SKM-1 (cell line): ENCODE results near the gene LOXL1.

Experiments used
- DNase-seq: peaks from one replicate; lab custom pipeline; 2025; ENCODE audit not compliant: unreplicated experiment; lab: John Stamatoyannopoulos, UW

Gene LOXL1

DNA sequence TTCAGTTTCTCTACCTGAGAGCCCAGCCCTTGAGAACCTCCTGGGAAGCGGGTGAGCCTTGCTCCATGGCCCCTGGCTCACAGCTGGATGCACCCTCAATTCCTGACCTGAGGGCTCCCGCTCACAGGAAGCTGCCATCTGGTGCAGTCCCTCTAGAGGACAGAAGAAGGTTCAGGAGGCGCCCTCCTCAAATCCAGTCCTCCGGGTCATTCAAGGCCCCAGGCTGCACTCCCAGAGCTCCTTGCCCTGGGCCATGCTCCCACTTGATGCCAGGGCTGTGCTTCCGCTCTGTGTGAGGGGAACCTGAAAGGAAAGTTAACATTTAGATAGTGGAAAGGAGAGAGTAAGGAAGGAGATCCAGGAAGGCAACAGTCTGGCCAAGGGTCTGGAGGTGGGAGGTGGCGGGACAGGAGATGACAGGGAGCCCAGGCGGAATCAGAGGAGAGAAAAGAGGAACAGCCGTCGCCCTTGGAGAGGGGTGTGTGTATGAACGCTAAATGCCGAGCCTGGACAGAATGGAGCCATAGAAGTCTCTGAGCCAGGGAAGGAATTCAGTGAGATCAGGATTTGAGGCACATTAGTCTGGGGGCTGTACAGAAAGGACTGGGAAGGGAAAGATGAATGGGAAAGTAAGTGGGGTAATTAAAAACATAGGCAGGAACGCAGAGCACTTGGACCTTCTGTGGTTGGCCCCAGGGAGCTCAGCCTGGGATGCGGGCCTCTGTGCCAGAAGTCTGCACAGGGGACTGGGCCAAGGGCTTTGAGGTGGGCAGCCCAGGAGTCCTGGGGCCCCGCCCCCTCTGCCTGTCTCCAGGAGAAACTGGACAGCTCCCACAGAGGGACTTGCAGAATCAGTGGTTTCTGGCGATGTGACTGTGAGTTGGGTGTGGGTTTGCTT, 26.8 kb upstream of the LOXL1 start:
- DNase-seq, result no peak

DNA sequence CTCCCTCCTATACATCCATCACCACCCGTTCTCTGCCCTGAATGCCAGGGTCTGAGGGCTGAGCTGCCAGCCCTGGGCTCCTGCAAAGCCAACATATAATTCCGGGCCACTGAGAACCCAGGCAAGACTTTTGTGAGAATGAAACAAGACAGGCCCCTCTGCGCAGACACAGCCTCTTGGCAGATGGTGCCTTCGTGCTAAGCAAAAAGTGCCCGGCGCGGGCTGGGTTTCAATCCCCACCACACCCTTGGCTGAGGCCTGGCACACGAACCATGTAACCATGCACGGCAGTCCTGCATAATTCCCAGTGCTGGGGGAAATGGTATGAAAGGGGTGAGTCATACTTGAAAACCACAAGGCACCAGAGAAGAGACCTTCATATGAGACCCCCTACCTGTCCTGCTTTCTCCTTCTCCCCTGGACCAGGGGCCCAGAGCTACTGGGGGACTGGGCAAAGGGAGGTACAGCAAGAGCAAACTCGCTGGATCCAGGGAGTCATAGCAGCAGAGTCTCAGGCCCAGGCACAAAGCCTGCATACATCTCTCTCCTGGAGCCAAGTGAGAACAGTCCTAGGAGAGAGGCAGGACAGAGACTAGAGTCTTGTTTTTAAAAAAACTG, 26.1 kb upstream of the LOXL1 start:
- no peak for DNase-seq

DNA sequence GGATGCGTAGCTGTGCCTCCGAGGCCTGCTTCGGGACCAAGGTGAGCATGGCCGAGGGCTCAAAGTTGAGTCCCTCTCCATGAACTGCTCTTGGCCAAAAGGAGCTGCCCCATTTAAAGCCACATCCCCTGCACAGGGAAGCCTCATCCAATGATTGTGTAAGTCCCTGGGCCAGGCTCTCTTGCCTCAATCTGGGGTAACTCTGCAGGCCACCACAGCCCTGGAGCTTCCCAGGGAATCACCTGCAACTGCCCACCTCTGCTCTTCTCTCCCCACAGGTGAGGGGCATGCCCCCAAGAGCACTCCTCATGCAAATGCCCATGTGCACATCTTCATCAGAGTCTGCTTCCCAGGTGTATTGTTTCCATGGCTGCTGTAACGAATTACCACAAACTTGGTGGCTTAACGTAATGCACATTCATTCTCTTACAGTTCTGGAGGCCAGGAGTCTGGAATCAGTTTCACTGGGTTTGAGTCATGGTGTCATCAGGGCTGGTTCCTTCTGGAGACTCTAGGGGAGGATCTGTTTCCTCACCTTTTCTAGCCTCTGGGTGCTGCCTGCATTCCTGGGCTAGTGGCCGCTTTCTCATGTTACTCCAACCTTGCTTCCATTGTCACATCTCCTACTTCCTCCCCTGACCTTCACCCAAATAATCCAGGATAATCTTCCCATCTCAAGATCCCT, 25.0 kb upstream of the LOXL1 start:
- DNase-seq, result no peak

DNA sequence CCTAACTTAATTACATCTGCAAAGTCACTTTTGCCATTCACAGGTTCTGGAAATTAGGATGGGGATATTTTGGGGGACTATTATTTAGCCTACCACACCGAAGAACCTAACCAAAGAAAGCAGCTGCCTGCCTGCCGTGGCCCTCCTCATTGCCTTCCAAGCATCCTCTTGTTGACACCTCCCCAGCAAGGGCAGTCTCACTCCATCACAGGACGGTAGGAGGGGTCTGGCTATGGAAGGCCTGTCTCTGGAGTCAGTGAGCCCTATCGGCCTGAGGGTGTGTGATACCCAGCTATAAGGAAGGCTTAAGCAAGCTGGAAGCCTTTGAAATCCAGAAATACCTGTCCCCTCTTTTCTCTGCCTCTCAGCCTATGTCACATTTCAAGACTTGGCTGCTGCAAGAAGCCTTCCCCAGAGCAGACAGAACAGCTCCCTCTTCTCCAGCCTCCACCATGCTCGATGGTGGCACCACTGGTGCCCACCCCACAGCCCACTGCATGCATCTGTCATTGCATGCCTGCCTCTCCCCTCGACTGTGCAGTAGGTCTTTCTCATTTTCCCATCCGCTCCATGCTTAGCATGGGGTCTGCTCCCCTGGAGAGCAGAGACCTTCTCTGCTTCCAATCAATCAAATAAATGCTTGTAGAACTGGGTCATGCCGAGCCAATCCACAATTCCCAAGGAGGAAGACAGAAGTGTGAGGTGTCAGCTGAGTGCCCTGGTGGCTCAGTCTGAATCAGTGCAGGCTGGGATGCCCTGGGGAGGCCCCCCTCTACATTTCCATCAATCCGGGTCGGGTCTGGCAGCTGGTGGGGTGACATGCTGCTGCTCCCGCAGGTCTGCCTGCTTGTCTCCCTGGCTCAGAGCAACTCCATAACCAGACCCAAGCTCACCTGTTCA, 23.9 kb upstream of the LOXL1 start:
- no peak for DNase-seq

DNA sequence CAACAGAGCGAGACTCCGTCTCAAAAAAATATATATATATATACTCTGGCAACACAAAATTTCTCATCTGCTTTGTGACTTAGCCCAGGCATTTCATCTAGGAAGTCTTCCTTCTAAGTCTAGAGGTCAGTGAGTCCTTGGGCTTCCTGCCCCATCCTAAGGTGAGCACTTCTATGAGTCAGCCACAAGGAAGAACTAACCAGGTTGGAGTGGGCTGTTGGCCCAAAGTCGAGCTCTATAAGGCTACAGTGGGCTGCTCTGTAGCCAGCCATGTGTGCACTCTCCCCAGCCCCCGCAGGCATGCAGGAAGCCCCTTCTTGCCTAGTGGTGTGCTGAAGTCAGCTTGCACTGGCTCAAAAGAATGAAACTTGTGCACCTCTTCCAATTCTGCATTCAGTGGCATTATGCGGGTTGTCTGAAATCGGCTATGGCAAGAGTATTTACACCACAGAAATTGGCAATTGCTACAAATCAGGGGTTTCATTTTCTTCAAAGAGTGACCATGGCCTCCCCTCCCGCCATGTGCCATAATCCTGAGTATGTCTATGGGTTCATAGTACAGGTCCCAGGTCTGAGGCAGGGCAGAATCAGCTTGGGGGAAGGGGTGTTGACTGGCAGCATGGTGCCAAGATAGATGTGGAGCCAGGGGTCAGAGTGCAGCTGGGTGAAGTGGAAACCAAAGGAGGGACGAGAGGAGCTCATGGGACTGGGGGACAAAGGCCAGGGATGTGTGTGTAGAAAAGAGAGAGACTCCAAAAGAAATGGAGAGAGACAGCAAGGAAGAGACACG, 22.0 kb upstream of the LOXL1 start:
- no peak for DNase-seq

DNA sequence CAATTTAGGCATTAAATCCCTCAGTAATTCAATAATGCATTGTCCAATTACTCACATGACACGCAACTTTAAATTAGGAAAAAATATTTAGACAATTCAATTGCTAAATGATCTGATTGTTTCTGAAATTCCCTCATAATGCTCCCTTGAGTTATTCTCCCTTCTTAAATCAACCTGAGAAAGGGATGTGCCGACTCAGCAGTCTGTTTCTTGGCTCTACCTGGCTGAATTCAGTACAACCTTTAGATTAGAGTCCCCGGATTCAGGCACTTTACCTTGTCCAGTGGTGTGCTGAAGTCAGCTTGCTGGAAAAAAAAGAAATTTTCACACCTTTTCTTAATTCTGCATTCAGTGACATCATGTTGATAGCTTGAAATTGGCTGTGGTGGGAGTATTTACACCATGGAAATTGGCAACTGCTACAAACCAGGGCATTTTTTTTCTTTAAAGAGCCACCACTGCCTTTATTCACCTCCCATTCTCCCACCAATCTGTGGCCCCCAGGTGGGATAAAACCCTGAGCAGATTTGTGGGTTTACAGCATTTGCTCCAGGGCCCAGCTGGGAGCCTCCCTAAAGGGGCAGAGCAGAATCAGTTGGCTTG, 20.9 kb upstream of the LOXL1 start:
- DNase-seq, result no peak

DNA sequence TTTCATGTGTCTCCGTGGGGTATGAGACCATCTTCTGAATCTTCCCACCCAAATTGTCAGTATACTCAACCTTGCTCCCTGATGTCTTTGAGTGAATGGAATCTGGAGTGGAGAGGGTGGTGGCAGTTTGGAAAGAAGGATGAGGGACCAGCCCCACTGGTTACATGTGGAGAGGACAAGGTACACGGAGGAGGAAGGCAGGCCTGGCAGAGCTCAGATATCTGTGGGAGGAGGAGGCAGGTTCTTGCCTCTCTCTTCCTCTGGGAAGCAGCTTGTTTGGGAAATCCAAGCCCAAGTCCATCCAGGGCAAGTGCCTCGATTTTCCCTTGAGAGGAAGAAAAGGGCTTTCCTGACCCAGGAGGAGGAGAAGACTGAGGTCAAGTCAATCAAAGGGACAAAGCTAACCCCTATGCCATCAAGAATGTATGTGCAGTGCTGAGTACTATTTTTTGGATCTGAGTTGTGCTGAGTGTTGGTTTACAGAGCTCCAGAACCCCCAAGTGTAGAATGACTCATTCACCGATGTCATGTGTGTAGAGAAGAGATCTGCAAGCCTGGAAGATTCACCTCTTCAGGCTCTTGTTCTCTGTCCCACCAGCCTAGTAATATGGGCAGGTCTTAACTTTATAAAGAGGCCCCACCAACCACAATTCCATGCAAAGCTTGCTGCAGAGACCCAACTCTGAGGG, 19.8 kb upstream of the LOXL1 start:
- DNase-seq, result no peak

DNA sequence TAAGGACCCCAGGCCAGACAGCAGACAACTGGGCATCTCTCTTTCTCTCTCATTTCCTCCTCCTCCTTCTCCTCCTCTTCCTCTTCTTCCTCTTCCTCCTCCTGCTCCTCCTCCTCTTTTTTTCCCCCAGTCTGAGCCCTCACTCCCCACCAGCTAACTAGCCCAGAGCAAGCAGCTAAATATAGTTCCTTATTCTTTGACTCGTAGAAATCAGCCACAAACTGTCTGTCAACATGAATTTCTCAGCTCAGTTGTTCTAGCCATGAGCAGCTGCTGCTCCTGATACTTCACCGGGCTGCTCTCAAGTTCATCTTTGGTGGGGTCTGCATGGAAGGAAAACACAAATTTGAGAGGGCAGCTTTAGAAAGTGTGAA, 19.2 kb upstream of the LOXL1 start:
- peak; percentile 55 for DNase-seq

DNA sequence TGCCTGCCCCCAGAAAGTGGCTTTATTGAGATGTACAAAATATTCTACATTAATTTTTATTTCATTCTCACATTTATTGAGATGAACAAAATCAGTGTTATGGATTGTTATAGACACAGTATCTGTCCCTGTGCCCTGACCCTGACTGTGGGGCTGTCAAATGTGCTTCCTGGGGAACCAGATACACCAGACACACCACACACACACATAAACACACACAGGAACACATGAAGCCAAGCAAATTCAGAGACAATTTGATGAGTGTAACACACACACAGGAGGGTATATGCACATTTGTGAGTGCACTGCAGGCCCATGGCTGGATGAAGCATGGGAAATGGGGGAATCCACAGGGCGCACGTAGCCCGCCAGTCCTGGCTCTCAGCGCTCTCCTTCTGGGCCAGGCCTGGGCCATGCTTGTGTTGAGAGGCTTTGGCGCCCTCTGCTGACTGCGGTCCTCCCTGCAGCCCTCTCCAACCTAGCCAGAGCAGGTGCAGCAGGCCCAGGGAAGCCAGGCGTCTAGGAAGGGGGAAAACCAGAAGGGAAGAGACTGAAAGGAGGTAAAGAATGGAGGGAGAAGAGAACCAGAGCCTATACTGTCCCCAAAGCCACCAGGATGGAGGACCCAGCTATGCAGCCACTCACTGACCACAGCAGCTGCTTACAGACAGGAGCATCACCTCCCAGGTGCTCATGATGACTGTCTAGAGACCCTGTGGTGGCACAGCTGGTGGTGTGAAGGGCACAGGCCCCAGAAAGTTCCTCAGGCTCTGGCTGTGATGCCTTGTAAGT, 18.0 kb upstream of the LOXL1 start:
- DNase-seq, result peak; percentile 20

DNA sequence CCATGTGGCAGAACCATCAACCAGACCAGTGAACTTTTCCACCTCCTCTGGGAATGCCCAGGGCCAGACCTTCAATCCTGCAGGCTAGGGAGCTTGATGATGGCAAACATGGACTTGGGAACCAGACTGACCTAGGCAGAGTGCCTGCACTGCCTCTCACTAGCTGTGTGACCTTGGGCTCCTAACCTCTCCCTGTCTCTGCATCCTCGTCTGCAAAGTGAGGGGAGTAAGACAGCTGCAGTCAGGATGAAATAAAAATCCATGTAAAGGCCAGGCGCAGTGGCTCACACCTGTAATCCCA, 17.5 kb upstream of the LOXL1 start:
- DNase-seq, result no peak

DNA sequence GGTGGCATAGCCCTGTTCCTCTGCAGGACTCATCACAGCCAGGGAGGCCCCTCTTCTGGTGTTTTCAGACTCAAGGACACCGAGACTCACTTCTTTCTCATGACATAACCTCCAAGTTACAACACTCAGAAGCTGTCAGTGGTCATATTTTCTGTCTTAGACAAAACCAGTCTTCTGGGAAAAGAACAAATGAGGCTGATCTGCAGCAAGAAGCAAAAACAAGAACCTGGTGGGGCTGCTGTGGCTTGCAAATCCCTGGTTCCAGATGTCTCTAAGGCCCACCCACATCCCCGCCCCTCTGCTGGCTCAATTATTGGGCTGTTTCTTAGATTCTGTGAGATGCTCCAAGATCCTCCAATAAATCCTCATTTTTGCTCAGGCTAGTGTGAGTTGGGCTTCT, 16.6 kb upstream of the LOXL1 start:
- DNase-seq, result no peak

DNA sequence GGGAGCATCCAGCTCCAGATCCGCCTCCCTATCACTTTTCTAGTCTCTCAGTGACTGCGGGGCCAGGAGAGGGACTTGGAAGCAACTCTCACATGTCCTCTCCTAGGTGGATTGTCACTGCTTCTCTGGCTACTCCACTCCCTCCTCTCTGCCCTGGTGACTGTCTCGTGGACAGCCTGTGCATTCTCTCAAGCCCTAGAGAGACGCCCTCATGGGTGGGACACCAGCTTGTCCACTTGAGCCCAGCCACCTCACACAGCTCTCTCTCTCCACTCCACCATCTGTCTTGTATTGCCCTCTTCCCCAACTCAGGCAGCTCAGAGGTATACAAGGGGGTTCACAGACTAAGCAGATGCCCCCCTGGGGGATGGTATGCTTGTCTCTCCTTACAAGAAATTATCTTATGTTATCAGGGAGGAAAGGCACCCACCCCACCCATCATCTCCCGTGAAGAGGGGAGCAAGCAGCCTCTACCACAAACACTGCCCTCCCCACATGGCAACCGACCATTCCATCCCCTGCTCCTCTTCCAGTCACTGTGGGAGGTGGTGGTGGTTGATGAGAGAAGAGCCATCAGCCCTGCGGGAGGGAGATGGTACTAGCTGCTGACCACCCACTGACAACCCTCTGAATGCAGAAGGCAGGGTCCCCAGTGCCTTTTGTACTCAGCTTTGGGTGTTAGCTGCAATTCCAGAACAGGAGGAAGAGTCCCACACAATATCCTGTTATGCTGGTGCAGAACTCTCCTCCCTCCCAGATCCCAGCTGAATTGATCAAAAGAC, 15.5 kb upstream of the LOXL1 start:
- DNase-seq, result no peak

DNA sequence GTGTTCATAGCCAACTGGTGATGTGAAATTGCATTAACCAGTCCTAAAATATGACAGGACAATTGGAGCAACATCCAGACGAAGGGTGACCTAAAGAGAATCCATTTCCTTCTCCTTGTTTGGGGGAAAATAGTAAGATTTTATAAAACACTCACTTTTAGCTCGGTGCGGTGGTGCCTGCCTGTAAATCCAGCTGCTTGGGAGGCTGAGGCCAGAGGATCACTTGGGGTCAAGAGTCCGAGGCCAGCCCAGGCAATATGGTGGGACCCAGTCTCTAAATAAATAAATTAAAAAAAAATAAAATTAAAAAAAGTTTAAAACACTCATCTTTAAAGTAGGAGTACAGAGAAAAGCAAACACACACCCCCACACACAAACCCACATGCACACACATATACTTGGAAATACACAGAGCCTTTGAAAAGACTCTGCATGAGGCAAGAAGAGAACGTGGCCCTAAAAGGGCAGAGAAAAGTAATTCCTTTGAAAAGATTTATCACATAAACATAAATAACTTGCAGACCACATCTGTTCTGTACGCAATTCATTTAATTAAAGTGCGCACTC, 14.1 kb upstream of the LOXL1 start:
- no peak for DNase-seq

DNA sequence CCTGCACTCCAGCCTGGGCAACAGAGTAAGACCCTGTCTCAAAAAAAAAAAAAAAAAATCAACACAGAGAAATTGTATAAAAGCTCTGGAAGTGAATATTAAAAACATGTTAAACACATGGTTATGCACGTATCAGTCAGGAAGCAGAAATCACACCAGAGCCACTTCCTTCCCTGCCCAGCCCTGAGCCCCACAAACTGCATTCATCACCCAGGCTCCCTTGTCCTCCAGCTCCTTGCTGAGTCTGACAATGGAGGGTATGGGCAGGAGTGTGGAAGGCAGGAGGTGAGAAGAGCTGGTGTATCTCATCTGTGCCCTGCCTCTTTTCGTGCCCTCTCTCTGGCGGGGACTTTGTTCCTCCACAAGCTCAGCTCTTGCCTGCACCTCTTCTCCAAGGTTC, 12.1 kb upstream of the LOXL1 start:
- DNase-seq, result no peak

DNA sequence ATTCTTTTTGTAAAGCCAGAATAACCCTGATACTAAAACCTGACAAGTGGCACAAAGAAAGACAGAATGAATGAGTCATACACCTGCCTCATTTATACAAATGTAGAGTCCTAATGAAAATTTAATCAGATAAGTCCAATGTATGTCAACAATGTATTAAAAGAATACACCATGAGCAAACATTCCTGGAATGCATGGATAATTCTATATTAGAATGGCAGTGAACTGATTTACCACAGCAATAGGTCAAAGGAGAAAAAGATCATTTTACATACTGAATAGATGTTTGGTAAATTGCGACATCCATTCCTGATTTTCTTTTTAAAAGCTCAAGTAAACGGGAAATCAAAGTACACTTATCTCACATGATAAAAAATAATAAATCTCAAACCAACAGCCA, 11.2 kb upstream of the LOXL1 start:
- DNase-seq, result no peak

DNA sequence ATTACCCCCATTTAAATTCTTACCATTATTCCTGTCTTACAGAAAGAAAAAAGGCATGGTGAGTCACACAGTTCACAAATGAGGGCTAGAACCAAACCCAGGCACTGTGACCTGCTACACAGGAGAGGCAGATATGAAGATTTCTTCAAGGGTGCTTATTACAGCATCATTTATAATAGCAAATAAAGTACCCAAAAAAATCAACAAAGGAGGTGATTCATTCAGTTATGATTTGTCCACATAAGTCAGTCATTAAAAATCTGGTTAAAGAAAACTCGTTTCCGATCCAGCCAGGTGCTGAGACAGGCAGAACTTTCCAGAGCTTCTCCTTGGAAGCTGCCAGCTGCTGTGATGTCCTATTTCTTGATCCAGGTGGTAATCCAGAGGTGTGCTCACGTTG, 7.5 kb upstream of the LOXL1 start:
- no peak for DNase-seq

DNA sequence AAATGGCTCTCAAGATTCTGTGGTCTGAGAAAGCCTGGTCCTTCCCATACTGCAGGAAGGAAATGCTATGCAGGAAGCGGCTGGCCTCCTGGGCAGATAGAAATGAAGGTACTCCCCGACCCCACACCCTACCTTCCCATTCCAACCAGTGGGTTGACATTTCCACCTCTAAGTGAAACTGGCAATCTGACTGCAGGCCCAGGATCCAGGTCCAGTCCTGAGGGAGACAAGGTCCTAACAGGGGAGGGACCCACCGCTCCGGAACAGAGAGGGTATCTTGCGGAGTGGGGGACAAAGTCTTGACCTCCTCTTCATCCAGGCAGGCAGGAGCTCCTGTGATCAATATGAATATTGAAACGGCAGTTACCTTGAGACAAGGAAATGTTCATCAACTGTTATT, 6.6 kb upstream of the LOXL1 start:
- no peak for DNase-seq
